ENCODE results near the gene NAPEPLD. TPM values are rescaled to one million over a fixed set of nuclear protein-coding genes. Genes with fewer than 3 reads are reported as not detected.

Gene NAPEPLD
- polyA plus RNA-seq, 1 donor (not counting 4 experiments of a cell fraction or from before 2014, with no cell fraction given), result 3.8 TPM

DNA sequence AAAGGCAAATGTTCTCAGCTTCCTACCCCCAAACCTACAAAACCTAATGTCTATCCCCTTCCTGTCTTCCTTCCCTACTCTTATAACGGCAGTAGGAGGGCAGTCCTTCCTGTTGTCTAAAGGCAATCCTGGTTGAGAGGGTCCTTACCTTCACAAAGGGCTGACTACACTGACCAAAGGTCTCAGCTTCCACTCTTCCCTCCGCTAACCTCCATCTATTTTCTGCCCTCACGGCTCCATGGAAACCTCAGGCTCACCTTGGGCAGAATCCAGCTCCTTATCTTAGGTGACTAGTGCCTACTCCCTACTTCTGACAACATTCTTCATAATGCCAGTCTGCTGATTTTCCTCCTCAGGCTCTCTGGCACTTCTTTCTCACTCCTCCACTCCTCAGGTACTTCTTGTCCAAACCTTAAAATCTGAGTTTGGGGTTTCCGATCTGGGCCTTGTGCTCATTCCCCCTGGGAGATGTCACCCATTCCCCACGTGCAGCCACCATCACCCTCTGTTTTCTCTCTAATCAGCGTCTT, 74.8 kb downstream of the NAPEPLD start:
- peak; percentile 5 for DNase-seq (ENCODE audit: low read depth, low spot score)
- Histone ChIP-seq H3K9me1 (ENCODE audit: control insufficient read depth, extremely low read depth, insufficient read depth, low read length) (peaks cover 3% of the 10 kb centered on the region), H3K4me2 (ENCODE audit: control insufficient read depth, extremely low read depth, insufficient read depth, low read depth, low read length) (peak overlapping the region; percentile 95), H3K27ac (ENCODE audit: control insufficient read depth, insufficient read depth, low read length) (peak overlapping the region; percentile 81), H4K20me1 (ENCODE audit: control insufficient read depth, extremely low read depth, insufficient read depth, low read length) (no peaks in the 10 kb centered on the region), H2AFZ (ENCODE audit: control insufficient read depth, low read length) (peak overlapping the region; percentile 100), H3K27me3 (ENCODE audit: control insufficient read depth, extremely low read depth, insufficient read depth, low read length) (no peaks in the 10 kb centered on the region), H3K4me3 (ENCODE audit: control insufficient read depth in 2 of 3, extremely low read depth in 1 of 3, insufficient read depth in 2 of 3, low read depth in 1 of 3, low read length in 3 of 3) (peak overlapping the region; percentile 66 to 93 (median 91)), H3K9ac (ENCODE audit: control insufficient read depth, extremely low read depth, insufficient read depth, low read length) (peak overlapping the region; percentile 77), H3K9me3 (ENCODE audit: control insufficient read depth, low read depth, low read length) (no peaks in the 10 kb centered on the region), H3K36me3 (ENCODE audit: control insufficient read depth in 2 of 2, extremely low read depth in 1 of 2, insufficient read depth in 2 of 2, low read length in 2 of 2) (peaks cover 0 to 2% of the 10 kb centered on the region in 2 experiments), H3K4me1 (ENCODE audit: control insufficient read depth, extremely low read depth, insufficient read depth, low read length) (peaks cover 13% of the 10 kb centered on the region), H3K79me2 (ENCODE audit: control insufficient read depth, insufficient read depth, low read length) (peaks cover 29% of the 10 kb centered on the region)
- dilution Hi-C loops (cut with MboI; ENCODE audit: extremely low pct_ligation_motif_present, low sequenced_read_pairs), result no loop called here
- FAIRE-seq, result no peak
- no peak for TF ChIP-seq EZH2 (IDR thresholded peaks at IDR 0.05; ENCODE audit: low read length)
- TF ChIP-seq, protein P1, sequence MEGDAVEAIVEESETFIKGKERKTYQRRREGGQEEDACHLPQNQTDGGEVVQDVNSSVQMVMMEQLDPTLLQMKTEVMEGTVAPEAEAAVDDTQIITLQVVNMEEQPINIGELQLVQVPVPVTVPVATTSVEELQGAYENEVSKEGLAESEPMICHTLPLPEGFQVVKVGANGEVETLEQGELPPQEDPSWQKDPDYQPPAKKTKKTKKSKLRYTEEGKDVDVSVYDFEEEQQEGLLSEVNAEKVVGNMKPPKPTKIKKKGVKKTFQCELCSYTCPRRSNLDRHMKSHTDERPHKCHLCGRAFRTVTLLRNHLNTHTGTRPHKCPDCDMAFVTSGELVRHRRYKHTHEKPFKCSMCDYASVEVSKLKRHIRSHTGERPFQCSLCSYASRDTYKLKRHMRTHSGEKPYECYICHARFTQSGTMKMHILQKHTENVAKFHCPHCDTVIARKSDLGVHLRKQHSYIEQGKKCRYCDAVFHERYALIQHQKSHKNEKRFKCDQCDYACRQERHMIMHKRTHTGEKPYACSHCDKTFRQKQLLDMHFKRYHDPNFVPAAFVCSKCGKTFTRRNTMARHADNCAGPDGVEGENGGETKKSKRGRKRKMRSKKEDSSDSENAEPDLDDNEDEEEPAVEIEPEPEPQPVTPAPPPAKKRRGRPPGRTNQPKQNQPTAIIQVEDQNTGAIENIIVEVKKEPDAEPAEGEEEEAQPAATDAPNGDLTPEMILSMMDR (optimal IDR thresholded peaks at IDR 0.05 in 1 of 3, IDR thresholded peaks at IDR 0.05 in 1 of 3, conservative IDR thresholded peaks at IDR 0.05 in 1 of 3; ENCODE audit: extremely low read depth in 1 of 3, insufficient read depth in 2 of 3, low read length in 3 of 3), result no peak

GRCh38 chr7:103071000-103071399, 77.9 kb downstream of the NAPEPLD start:
- H3K4me3 ChIP-seq (ENCODE audit: control insufficient read depth in 2 of 3, extremely low read depth in 1 of 3, insufficient read depth in 2 of 3, low read depth in 1 of 3, low read length in 3 of 3), result no peak overlapping the region
- H3K4me1 ChIP-seq (ENCODE audit: control insufficient read depth, extremely low read depth, insufficient read depth, low read length), result peaks cover 10% of the 10 kb centered on the region
- dilution Hi-C loops (cut with MboI; ENCODE audit: extremely low pct_ligation_motif_present, low sequenced_read_pairs), result no loop called here
- no peaks in the 10 kb centered on the region for H4K20me1 ChIP-seq (ENCODE audit: control insufficient read depth, extremely low read depth, insufficient read depth, low read length)
- H3K9ac ChIP-seq (ENCODE audit: control insufficient read depth, extremely low read depth, insufficient read depth, low read length), result no peak overlapping the region
- H2AFZ ChIP-seq (ENCODE audit: control insufficient read depth, low read length), result no peak overlapping the region
- no peak overlapping the region for H3K4me2 ChIP-seq (ENCODE audit: control insufficient read depth, extremely low read depth, insufficient read depth, low read depth, low read length)
- FAIRE-seq (no peak), DNase-seq (ENCODE audit: low read depth, low spot score) (no peak)
- peaks cover 6% of the 10 kb centered on the region for H3K79me2 ChIP-seq (ENCODE audit: control insufficient read depth, insufficient read depth, low read length)
- no peaks in the 10 kb centered on the region for H3K9me1 ChIP-seq (ENCODE audit: control insufficient read depth, extremely low read depth, insufficient read depth, low read length)
- no peaks in the 10 kb centered on the region for H3K27me3 ChIP-seq (ENCODE audit: control insufficient read depth, extremely low read depth, insufficient read depth, low read length)
- no peaks in the 10 kb centered on the region for H3K9me3 ChIP-seq (ENCODE audit: control insufficient read depth, low read depth, low read length)
- no peak for TF ChIP-seq EZH2 (IDR thresholded peaks at IDR 0.05; ENCODE audit: low read length)
- TF ChIP-seq, protein P1 (optimal IDR thresholded peaks at IDR 0.05 in 1 of 3, IDR thresholded peaks at IDR 0.05 in 1 of 3, conservative IDR thresholded peaks at IDR 0.05 in 1 of 3; ENCODE audit: extremely low read depth in 1 of 3, insufficient read depth in 2 of 3, low read length in 3 of 3), result no peak
- H3K27ac ChIP-seq (ENCODE audit: control insufficient read depth, insufficient read depth, low read length), result no peak overlapping the region
- H3K36me3 ChIP-seq (ENCODE audit: control insufficient read depth in 2 of 2, extremely low read depth in 1 of 2, insufficient read depth in 2 of 2, low read length in 2 of 2), result no peaks in the 10 kb centered on the region
